NK-92 (cell line): ENCODE measurements around the gene RHOBTB3.

Experiments used
- DNase-seq: peaks from one replicate; lab custom pipeline; 2025; ENCODE audit not compliant: unreplicated experiment; lab: John Stamatoyannopoulos, UW

Gene RHOBTB3

DNA sequence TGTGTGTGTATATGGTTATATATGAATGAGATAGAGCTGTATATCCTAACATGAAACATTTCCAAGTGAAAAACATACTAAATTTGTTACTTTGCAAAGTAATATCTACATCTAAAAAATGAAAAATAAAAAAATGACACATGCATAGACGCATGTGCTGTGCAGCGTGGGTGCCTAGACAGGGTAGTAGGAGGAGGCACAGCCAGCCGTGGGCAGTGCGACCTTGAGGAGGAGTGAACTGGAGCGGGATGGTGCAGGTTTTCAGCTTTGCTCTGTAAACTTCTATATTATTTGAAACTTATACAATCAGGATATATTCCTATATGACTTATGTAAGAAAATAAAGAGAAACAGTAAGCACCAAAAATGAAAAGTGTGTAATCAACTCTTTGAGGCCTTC is 106.4 kb downstream of the RHOBTB3 start:
- DNase-seq = no peak

DNA sequence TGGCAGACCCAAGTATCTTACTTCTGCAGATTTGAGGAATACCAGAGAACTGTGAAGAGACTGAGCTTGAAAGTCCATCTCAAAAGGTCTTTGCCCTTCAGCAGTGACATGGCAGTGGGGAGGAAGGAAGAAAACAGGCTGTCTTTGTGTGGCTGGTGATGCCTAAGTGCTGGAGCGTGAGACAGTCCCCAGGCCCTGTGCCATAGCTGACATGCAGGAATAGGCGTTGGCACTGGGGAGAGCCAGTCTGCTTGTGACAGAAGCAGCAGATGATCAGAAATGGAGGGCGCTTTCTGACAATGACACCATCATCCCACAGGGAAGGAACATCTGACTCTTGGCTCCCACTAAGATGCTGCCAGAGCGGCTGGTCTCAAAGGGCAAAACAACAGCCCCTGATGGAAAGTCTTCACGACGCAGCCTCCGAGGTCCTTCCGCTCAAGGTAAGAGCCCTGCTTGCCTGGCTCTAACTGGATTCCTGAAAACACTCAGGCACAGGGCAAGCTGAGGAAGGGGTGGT is 106.9 kb downstream of the RHOBTB3 start:
- no peak for DNase-seq

- DNase-seq = no peak
These were observed 107.4 kb downstream of the RHOBTB3 start for GRCh38 chr5:95838556-95838955.

GRCh38 chr5:95839658-95840057 is 108.5 kb downstream of the RHOBTB3 start:
- DNase-seq = no peak

GRCh38 chr5:95840956-95841705 is 110.0 kb downstream of the RHOBTB3 start:
- no peak for DNase-seq

- DNase-seq = no peak
These were observed 111.0 kb downstream of the RHOBTB3 start for GRCh38 chr5:95841914-95842812.

DNA sequence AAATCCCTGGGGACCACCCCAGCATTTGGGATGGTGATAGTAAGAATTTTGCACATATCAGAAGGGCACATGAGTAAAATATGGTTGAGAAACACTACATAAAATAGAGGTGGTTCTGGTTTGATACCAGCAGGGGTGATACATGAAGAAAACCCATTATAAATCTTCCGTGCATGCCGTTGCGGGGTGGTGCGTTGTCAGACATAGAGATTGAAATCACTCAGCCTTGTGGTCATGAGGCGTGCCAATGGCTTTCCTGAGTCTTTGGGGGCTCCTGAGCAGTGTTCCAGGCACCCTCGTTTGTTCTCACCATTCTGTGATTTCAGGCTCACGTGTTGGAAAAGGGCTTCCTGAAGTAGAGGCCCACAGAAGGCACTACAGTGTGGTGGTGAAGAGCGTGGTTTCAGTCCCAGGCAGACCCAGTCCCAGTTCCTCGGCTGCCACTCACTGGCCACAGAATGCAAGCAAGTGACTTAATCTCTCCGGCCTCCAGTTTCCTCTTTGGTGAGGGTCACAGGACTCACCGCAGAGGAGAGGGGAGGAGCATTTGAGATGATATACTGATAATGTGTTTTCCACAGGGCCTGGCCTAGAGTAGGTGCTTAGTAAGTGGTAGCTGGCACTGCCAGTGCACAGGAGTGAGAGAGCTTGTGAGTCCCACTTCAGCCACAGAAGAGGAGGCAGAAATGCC is 111.9 kb downstream of the RHOBTB3 start:
- no peak for DNase-seq

GRCh38 chr5:95843733-95844223 is 112.6 kb downstream of the RHOBTB3 start:
- no peak for DNase-seq

DNA sequence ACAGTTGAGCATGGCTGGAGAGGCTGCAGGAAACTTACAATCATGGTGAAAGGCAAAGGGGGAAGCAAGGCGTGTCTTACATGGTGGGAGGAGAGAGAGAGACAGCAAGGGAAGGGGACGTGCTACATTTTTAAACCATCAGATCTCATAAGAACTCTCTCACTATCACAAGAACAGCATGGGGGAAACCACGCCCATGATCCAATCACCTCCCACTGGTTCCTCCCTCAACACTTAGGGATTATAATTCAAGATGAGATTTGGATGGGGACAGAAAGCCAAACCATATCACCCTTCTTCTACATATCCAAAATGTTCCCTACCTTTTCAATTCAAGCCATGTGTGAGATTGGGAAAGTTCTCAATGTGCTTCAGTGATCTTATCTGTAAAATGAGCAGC is 114.3 kb downstream of the RHOBTB3 start:
- no peak for DNase-seq
